Measurements from ENCODE around the gene CD93.

The CD93 gene

GRCh38 chr20:23071996-23072395, 14.1 kb downstream of the CD93 start:
- no peak overlapping the region for H2BK120ac ChIP-seq (ENCODE audit: low read depth, low read length)
- H3K4me1 ChIP-seq (ENCODE audit: control insufficient read depth, insufficient read depth, low read depth, low read length), result no peaks in the 10 kb centered on the region
- no peak overlapping the region for H3K23ac ChIP-seq (ENCODE audit: low read length in 2 of 2)
- no peak overlapping the region for H2AK5ac ChIP-seq (ENCODE audit: low read length, severe bottlenecking)
- no peaks in the 10 kb centered on the region for H3K9me3 ChIP-seq (ENCODE audit: control insufficient read depth, low read length)
- WGBS, result 100% methylated on average over 2 of the region's 4 CpGs
- no peak overlapping the region for H4K8ac ChIP-seq (ENCODE audit: low read length)
- H3K27me3 ChIP-seq (ENCODE audit: control insufficient read depth in 1 of 2, insufficient read depth in 1 of 2, low read length in 2 of 2), result no peaks in the 10 kb centered on the region
- H2BK15ac ChIP-seq (ENCODE audit: low read depth, poor library complexity, severe bottlenecking), result no peak overlapping the region
- no peak overlapping the region for H2BK5ac ChIP-seq (ENCODE audit: low read depth, low read length, poor library complexity, severe bottlenecking)
- H3K9ac ChIP-seq (ENCODE audit: low read length), result no peak overlapping the region
- no peak overlapping the region for H3K14ac ChIP-seq (ENCODE audit: low read length in 2 of 2)
- no peaks in the 10 kb centered on the region for H3K36me3 ChIP-seq (ENCODE audit: control insufficient read depth in 1 of 2, insufficient read depth in 2 of 2, low read depth in 1 of 2, low read length in 2 of 2)
- no peak overlapping the region for H4K91ac ChIP-seq (ENCODE audit: low read length)
- H3K4me2 ChIP-seq (ENCODE audit: low read length, poor library complexity, severe bottlenecking), result no peak overlapping the region
- no peak overlapping the region for H3K4ac ChIP-seq (ENCODE audit: low read depth in 1 of 2, low read length in 2 of 2)
- H3K79me1 ChIP-seq (replicated peaks; ENCODE audit: low read length, poor library complexity, severe bottlenecking), result no peaks in the 10 kb centered on the region
- H3K18ac ChIP-seq (ENCODE audit: low read depth in 1 of 2, low read length in 2 of 2), result no peak overlapping the region
- no peak overlapping the region for H3K27ac ChIP-seq (ENCODE audit: low read length, poor library complexity, severe bottlenecking)
- H2BK12ac ChIP-seq (ENCODE audit: low read length in 2 of 2), result no peak overlapping the region
- no peak for DNase-seq
- no peak overlapping the region for H2AFZ ChIP-seq (ENCODE audit: low read depth, low read length)
- no peak overlapping the region for H3K4me3 ChIP-seq (ENCODE audit: insufficient read depth in 1 of 2, low read depth in 1 of 2, low read length in 2 of 2)

- no peak for DNase-seq
- no peak overlapping the region for H3K18ac ChIP-seq (ENCODE audit: low read depth in 1 of 2, low read length in 2 of 2)
- H3K4ac ChIP-seq (ENCODE audit: low read depth in 1 of 2, low read length in 2 of 2), result no peak overlapping the region
- no peak overlapping the region for H3K9ac ChIP-seq (ENCODE audit: low read length)
- no CpG with 5 or more reads among the region's 3 CpGs for WGBS
- H4K91ac ChIP-seq (ENCODE audit: low read length), result no peak overlapping the region
- H3K79me1 ChIP-seq (replicated peaks; ENCODE audit: low read length, poor library complexity, severe bottlenecking), result no peaks in the 10 kb centered on the region
- no peak overlapping the region for H2AK5ac ChIP-seq (ENCODE audit: low read length, severe bottlenecking)
- H3K4me1 ChIP-seq (ENCODE audit: control insufficient read depth, insufficient read depth, low read depth, low read length), result no peaks in the 10 kb centered on the region
- H3K14ac ChIP-seq (ENCODE audit: low read length in 2 of 2), result no peak overlapping the region
- no peak overlapping the region for H3K4me2 ChIP-seq (ENCODE audit: low read length, poor library complexity, severe bottlenecking)
- H2BK5ac ChIP-seq (ENCODE audit: low read depth, low read length, poor library complexity, severe bottlenecking), result no peak overlapping the region
- no peak overlapping the region for H3K23ac ChIP-seq (ENCODE audit: low read length in 2 of 2)
- H3K9me3 ChIP-seq (ENCODE audit: control insufficient read depth, low read length), result no peaks in the 10 kb centered on the region
- no peak overlapping the region for H2BK120ac ChIP-seq (ENCODE audit: low read depth, low read length)
- H3K36me3 ChIP-seq (ENCODE audit: control insufficient read depth in 1 of 2, insufficient read depth in 2 of 2, low read depth in 1 of 2, low read length in 2 of 2), result no peaks in the 10 kb centered on the region
- no peaks in the 10 kb centered on the region for H3K27me3 ChIP-seq (ENCODE audit: control insufficient read depth in 1 of 2, insufficient read depth in 1 of 2, low read length in 2 of 2)
- H2AFZ ChIP-seq (ENCODE audit: low read depth, low read length), result no peak overlapping the region
- H3K27ac ChIP-seq (ENCODE audit: low read length, poor library complexity, severe bottlenecking), result no peak overlapping the region
- no peak overlapping the region for H2BK12ac ChIP-seq (ENCODE audit: low read length in 2 of 2)
- no peak overlapping the region for H3K4me3 ChIP-seq (ENCODE audit: insufficient read depth in 1 of 2, low read depth in 1 of 2, low read length in 2 of 2)
- H2BK15ac ChIP-seq (ENCODE audit: low read depth, poor library complexity, severe bottlenecking), result no peak overlapping the region
- no peak overlapping the region for H4K8ac ChIP-seq (ENCODE audit: low read length)
These were observed 14.7 kb downstream of the CD93 start for GRCh38 chr20:23071398-23071797.

- Histone ChIP-seq H2BK15ac (ENCODE audit: low read depth, poor library complexity, severe bottlenecking) (no peak overlapping the region), H3K36me3 (ENCODE audit: control insufficient read depth in 1 of 2, insufficient read depth in 2 of 2, low read depth in 1 of 2, low read length in 2 of 2) (no peaks in the 10 kb centered on the region), H2AK5ac (ENCODE audit: low read length, severe bottlenecking) (no peak overlapping the region), H3K4ac (ENCODE audit: low read depth in 1 of 2, low read length in 2 of 2) (no peak overlapping the region), H3K27ac (ENCODE audit: low read length, poor library complexity, severe bottlenecking) (no peak overlapping the region), H3K27me3 (ENCODE audit: control insufficient read depth in 1 of 2, insufficient read depth in 1 of 2, low read length in 2 of 2) (no peaks in the 10 kb centered on the region), H2BK120ac (ENCODE audit: low read depth, low read length) (no peak overlapping the region), H3K79me1 (replicated peaks; ENCODE audit: low read length, poor library complexity, severe bottlenecking) (no peaks in the 10 kb centered on the region), H2BK5ac (ENCODE audit: low read depth, low read length, poor library complexity, severe bottlenecking) (no peak overlapping the region), H3K14ac (ENCODE audit: low read length in 2 of 2) (no peak overlapping the region), H3K9ac (ENCODE audit: low read length) (no peak overlapping the region), H3K4me2 (ENCODE audit: low read length, poor library complexity, severe bottlenecking) (no peak overlapping the region), H3K18ac (ENCODE audit: low read depth in 1 of 2, low read length in 2 of 2) (no peak overlapping the region), H3K4me1 (ENCODE audit: control insufficient read depth, insufficient read depth, low read depth, low read length) (no peaks in the 10 kb centered on the region), H4K8ac (ENCODE audit: low read length) (no peak overlapping the region), H3K4me3 (ENCODE audit: insufficient read depth in 1 of 2, low read depth in 1 of 2, low read length in 2 of 2) (no peak overlapping the region), H2AFZ (ENCODE audit: low read depth, low read length) (no peak overlapping the region), H2BK12ac (ENCODE audit: low read length in 2 of 2) (no peak overlapping the region), H3K9me3 (ENCODE audit: control insufficient read depth, low read length) (no peaks in the 10 kb centered on the region), H4K91ac (ENCODE audit: low read length) (no peak overlapping the region), H3K23ac (ENCODE audit: low read length in 2 of 2) (no peak overlapping the region)
- WGBS, result no CpG with 5 or more reads among the region's 2 CpGs
- no peak for DNase-seq
These were observed 17.0 kb downstream of the CD93 start for GRCh38 chr20:23069108-23069507.

GRCh38 chr20:23068283-23068682, 17.8 kb downstream of the CD93 start:
- Histone ChIP-seq H3K36me3 (ENCODE audit: control insufficient read depth in 1 of 2, insufficient read depth in 2 of 2, low read depth in 1 of 2, low read length in 2 of 2) (no peaks in the 10 kb centered on the region), H2BK15ac (ENCODE audit: low read depth, poor library complexity, severe bottlenecking) (no peak overlapping the region), H3K9ac (ENCODE audit: low read length) (no peak overlapping the region), H3K23ac (ENCODE audit: low read length in 2 of 2) (no peak overlapping the region), H3K27ac (ENCODE audit: low read length, poor library complexity, severe bottlenecking) (no peak overlapping the region), H4K8ac (ENCODE audit: low read length) (no peak overlapping the region), H3K4ac (ENCODE audit: low read depth in 1 of 2, low read length in 2 of 2) (no peak overlapping the region), H3K14ac (ENCODE audit: low read length in 2 of 2) (no peak overlapping the region), H3K4me1 (ENCODE audit: control insufficient read depth, insufficient read depth, low read depth, low read length) (no peaks in the 10 kb centered on the region), H2BK120ac (ENCODE audit: low read depth, low read length) (no peak overlapping the region), H3K18ac (ENCODE audit: low read depth in 1 of 2, low read length in 2 of 2) (no peak overlapping the region), H4K91ac (ENCODE audit: low read length) (no peak overlapping the region), H2AK5ac (ENCODE audit: low read length, severe bottlenecking) (no peak overlapping the region), H3K27me3 (ENCODE audit: control insufficient read depth in 1 of 2, insufficient read depth in 1 of 2, low read length in 2 of 2) (no peaks in the 10 kb centered on the region), H3K4me2 (ENCODE audit: low read length, poor library complexity, severe bottlenecking) (no peak overlapping the region), H3K4me3 (ENCODE audit: insufficient read depth in 1 of 2, low read depth in 1 of 2, low read length in 2 of 2) (no peak overlapping the region), H2BK5ac (ENCODE audit: low read depth, low read length, poor library complexity, severe bottlenecking) (no peak overlapping the region), H2AFZ (ENCODE audit: low read depth, low read length) (no peak overlapping the region), H3K79me1 (replicated peaks; ENCODE audit: low read length, poor library complexity, severe bottlenecking) (no peaks in the 10 kb centered on the region), H3K9me3 (ENCODE audit: control insufficient read depth, low read length) (no peaks in the 10 kb centered on the region), H2BK12ac (ENCODE audit: low read length in 2 of 2) (no peak overlapping the region)
- 100% methylated on average over 1 of the region's 1 CpG for WGBS
- no peak for DNase-seq

Data from mesenchymal stem cell (in vitro differentiated cells and primary cell).